AG08396 (cell line): ENCODE results near the gene KRTAP1-5.
"Not testable (repeated sequence)": the region's sequence is repeated elsewhere in the genome, so short reads cannot be mapped to it uniquely, and the experiment has no call there.

Source experiments
- DNase-seq: peaks from one replicate; pipeline ENCODE4 v3.0.0; 2012; ENCODE audit warnings: low spot score, mixed read lengths

Gene KRTAP1-5, protein sequence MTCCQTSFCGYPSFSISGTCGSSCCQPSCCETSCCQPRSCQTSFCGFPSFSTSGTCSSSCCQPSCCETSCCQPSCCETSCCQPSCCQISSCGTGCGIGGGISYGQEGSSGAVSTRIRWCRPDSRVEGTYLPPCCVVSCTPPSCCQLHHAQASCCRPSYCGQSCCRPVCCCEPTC

DNA sequence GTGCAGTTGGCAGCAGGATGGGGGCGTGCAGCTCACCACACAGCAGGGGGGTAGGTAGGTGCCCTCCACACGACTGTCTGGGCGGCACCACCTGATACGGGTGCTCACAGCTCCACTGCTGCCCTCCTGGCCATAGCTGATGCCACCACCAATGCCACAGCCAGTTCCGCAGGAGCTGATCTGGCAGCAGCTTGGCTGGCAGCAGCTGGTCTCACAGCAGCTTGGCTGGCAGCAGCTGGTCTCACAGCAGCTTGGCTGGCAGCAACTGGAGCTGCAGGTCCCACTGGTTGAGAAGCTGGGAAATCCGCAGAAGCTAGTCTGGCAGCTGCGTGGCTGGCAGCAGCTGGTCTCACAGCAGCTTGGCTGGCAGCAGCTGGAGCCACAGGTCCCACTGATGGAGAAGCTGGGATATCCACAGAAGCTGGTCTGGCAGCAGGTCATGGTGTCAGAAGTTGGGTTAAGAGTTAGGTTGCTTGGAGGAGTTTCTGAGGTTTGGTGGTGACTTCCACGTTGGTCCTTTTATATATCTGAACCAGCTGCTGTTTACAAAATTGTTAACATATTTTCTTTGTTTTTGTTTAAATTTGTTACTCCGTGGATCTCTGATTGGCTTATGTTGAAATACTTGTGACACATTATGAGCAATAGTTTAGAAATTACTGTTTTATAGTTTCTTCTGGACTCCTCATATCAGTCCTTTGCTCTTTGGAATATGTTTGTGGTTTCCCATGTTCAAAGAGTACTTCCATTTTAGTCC is at the start of gene KRTAP1-5:
TSS of gene KRTAP1-5 (minus strand) at position 494 of the 757 bp plus-strand sequence. CDS start at position 441, 53 bp downstream.
- DNase-seq, result peak; percentile 61

DNA sequence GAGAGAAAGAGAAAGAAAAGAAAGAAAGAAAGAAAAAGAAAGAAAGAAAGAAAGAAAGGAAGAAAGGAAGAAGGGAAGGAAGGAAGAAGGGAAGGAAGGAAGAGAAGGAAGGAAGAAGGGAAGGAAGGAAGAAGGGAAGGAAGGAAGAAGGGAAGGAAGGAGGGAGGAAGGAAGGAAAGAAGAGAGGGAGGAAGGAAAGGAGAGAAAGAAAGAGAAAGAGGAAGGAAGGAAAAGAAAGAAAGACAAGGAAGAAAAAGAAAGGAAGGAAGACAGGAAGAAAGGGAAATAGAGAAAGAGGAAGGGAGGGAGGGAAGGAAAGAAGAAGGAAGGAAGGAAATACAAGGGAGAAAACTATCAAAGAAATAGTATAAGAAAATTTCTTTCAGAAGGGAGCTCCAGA is 49.8 kb upstream of the KRTAP1-5 start:
- no peak for DNase-seq

DNA sequence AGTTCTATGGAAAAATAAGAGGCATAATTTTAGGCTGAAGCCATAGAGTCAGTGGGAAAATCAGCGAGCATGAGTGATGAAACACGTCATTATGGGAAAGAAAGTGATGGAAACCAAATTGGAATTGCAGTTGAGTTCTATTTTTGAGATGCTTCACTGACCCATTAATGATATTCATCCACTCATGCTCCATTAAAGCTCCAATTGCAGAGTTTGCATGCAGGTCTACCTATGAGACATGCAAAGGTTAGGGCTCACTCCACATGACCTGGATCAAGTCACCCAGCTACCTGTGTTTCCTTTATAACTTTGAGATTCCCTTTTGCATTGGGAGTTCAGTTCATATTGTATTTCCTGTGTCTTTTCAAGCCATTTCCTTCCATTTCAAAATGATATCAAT is 46.7 kb upstream of the KRTAP1-5 start:
- no peak for DNase-seq

DNA sequence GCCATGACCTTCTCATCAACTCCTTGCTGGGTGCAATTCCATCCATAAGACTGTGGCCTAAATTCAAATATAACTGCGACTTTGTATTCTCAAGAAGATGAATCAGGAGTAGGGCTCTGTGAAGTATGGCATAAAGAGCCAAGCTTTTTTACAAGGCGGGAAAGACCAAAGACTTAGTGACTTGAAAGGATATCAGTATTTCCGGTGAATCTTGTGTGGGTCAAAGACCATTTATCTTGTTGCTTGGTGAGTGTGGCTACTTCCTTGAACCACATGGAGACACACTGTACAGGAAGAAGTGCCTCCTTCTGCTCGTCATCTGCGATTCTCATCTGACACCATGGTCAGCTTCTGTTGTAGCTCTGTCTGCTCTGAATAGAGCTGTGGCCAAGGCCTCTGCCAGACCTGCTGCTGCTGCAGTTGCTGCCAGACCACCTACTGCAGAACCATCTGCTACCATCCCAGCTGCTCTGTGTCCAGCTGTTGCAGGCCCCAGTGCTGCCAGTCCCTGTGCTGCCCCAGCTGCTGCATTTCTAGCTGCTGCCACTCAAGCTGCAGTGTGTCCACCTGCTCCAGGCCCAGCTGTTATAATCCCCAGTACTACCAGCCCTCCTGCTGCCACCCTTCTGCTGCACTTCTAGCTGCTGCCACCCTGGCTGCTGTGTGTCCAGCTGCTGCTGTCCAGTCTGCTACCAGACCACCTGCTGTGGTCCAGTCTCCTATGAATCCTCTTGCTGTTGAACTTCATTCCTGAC is 44.8 kb upstream of the KRTAP1-5 start:
- DNase-seq, result no peak

DNA sequence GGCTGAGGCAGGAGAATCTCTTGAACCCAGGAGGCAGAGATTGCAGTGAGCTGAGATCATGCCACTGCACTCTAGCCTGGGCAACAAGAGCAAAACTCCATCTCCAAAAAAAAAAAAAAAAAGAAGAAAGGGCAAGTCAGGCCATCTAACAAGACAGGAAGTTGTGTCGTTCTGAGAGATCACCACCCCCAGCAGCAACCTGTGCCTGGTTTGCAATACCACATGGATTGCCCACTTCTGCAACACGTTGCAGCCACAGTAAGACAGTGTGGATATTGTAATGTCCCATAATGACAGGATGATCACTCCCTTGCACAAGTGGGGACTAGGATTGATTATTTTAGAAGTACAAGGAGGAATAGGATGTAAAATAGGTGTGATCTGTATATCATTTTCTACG is 42.0 kb upstream of the KRTAP1-5 start:
- no peak for DNase-seq

DNA sequence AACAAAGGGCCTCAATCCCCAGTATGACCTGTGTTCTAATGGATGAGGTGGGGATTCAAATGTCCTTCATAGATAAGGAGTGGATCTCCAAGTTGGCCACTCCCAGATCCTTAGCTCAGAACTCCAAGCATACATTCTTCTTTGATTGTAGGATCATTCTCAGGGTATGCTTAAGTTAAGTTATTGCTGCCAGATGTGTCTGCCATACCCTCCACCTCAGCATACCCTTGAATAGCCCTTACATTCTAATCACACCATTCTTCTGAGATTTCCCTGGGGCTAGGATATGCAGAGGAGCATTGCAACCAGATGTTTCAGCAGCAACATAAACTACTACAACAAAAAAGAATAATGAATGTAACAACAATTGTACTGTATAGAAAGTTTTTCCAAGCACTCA is 40.3 kb upstream of the KRTAP1-5 start:
- DNase-seq, result no peak

DNA sequence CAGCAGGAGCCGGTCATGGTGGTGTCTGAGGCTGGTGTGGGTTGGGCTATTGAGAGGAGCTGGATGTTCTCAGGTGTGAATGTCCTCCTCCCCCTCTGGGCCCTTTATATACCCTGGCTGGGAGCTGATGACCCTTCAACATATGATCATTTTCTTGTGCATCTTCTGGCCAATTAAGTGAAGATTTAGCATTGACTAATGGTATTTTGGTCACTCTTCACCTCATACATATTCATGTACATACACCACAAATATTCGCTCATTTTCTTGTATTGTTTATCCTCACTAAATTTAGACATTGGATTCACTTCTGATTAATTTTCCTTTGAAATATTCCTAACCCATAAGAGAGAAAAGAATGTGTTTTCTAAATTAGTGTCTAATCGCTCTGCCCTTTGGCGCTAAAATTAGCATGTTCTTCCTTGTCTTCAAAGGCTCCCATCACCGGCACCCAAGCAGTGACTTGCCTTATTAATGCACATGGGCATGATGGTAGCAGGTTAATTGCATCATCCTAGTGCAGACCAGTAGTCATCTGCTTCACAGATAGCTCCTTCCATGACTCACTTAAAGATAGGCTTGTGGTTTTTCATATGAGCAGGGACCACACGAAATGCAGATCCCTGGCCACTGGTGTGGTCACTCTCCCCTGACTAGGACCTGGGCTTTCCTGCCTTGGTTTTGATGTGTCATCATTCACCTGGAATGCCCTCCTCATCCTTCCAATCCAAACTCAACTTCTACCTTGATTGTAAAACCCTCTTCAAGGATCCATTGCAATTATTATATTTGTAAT is 39.0 kb upstream of the KRTAP1-5 start, which contains the start of gene KRTAP2-4:
TSS of gene KRTAP2-4 (minus strand) at position 51 of the 796 bp plus-strand sequence. CDS start at position 17, 34 bp downstream.
- peak; percentile 72 for DNase-seq

DNA sequence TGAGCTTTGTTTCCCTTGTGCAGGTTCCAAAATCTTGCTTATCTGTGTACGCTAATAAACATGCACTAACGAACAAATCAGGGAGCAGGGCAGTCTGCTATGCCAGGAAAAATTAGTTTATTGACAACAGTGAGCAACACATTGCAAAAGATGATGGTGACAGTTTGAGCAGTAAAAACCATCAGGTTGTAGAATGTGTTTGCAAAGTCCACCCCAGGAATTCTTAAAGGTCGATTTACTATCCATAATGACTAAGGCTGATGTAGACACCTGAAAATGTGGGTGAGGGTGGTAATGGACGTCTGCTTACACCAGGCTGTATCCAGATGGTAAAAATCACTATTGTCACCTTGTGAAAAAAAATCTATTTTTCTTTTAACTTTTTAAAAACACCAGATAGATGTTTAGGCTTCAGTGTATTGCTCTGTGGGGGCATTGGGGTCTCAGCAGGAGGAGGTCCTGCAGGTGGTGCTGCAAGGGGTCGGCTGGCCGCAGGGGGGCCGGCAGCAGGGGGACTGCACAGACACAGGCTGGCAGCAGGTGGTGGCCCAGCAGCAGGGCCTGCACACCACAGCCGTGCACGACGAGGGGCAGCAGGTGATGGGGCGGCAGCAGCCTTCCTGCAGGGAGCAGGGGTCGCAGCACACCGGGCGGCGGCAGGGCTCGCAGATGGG is 38.1 kb upstream of the KRTAP1-5 start:
- not testable (repeated sequence) for DNase-seq

DNA sequence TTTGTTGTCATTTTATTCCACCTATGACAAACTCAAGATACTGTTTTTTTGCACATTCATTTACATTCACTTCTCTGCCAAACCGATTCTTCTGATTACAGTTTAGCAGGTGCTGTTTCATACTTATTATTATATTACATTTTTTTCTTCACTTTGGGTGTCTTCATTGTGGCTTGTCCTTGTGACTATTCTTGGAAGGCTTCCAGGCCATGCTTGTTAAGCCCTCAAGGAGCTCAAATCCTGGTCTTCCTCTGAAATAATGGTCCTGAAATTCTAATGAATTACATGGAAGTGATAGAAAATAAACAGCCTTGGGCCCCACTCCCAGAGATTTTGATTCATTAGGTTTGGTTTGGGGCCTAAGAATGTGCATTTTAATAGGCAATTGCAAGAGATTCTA is 37.3 kb upstream of the KRTAP1-5 start:
- DNase-seq, result no peak

DNA sequence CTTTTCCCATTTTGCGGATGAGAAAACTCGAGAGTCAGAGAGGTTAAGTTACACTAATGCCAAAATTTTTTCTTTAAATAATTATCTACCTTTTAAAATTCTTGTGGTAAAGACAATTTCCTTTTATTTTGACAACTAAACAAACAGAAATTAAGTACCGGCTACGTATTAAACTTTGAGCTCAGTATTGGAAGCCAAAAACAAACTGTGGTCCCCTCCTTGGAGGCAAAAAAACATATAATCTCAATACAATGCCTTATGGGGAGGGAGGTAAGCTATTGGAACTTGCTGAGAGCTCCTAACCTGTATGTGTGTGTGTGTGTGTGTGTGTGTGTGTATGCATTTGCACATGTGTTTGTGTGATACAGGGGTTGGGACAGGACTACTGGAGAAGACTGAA is 36.4 kb upstream of the KRTAP1-5 start:
- DNase-seq, result no peak

DNA sequence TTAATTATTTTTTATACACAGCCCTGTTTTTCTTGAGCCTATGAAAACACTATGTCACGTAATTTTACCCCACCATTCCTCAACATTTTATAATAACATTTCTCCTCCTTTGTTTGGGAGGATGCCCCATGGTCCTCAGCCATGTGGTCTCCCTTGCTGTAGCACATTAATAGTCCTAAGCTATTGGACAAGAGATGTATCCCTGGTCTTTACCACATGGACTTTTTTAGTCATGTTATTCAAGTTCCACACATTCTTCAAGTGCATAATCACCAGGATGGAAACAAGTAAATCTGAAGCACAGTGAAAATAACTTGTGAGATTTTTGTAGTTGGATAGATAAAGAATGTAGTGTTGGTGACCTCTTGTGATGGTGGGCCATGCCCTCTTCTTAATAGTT is 35.0 kb upstream of the KRTAP1-5 start:
- peak; percentile 83 for DNase-seq

DNA sequence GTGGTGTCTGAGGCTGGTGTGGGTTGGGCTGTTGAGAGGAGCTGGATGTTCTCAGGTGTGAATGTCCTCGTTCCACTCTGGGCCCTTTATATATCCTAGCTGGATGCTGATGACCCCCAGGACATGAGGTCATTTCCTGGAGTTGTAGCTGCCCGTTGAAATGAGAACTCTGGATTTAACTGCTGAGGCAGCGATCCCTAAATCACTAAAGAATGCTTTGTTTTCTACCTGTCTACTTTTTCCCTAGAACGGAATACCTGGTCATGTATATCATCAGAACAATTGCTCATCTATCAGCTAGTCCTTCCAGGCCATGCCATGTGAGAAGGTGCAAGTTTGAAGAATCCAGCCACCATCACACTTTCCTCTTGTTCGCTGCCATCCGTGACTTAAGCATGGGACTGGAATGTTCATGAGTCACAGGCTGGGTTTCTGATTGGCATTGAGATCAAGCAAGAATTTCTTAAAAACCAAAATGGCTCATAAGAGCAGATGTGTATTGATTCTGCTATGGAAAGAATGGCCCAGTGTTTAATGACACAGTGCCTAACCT is 33.1 kb upstream of the KRTAP1-5 start, which contains the start of gene KRTAP2-3:
TSS of gene KRTAP2-3 (minus strand) at position 63 of the 553 bp plus-strand sequence. CDS start 64 bp downstream, outside the sequence.
- peak; percentile 85 for DNase-seq

DNA sequence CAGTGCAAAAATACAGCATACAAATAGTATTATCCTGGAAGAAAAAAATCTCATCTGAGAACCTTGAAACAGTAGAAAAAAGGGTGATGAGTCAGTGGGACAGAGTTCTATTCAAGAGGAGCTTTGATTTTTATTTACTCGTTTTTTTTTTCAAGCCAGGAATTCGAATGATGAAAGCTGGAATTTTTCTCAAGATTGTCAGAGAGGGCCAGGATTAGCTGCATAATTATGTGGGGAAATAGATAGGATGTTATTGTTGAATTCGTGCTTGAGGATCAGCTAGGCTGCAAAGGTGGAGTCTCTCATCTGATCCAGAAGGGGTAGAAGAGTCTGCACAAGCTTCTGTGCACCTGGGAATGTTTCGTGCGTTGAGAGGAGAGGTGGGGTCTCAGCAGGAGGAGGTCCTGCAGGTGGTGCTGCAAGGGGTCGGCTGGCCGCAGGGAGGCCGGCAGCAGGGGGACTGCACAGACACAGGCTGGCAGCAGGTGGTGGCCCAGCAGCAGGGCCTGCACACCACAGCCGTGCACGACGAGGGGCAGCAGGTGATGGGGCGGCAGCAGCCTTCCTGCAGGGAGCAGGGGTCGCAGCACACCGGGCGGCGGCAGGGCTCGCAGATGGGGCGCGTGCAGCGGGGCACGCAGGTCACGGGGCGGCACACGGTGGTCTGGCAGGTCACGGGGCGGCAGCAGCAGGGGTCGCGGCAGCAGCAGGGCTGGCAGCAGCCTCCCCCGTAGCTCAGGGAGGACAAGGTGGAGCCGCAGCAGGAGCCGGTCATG is 32.5 kb upstream of the KRTAP1-5 start:
- DNase-seq, result peak; percentile 82

DNA sequence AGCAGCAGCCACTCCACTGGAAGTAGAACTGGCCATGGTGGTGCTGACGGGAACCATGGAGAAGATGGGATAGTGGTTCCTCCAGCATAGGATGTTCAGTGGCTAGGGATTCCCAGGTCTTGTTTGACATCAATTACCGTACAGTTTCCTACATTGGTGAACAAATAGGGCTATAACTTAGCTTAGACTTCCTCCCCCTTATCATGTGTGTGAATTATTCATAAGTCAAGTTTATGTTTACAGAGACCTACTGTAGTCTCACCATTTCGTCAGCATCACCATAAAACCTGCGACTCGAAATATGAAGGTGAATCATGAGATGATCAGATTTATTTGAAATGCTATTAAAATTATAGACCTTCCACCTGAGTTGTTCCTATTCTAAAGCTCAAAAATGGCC is 31.7 kb upstream of the KRTAP1-5 start:
- DNase-seq, result no peak

DNA sequence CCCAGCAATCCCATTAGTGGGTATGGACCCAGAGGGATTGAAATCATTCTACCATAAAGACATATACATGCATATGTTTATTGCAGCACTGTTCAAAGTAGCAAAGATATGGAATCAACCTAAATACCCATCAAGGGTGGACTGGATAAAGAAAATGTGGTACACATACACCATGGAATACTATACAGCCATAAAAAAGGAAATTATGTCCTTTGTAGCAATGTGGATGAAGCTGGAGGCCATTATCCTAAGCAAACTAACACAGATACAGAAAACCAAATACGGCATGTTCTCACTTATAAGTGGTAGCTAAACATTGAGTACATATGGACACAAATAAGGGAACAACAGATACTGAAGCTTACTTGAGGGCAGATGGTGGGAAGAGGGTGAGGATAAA is 30.5 kb upstream of the KRTAP1-5 start:
- DNase-seq, result no peak

DNA sequence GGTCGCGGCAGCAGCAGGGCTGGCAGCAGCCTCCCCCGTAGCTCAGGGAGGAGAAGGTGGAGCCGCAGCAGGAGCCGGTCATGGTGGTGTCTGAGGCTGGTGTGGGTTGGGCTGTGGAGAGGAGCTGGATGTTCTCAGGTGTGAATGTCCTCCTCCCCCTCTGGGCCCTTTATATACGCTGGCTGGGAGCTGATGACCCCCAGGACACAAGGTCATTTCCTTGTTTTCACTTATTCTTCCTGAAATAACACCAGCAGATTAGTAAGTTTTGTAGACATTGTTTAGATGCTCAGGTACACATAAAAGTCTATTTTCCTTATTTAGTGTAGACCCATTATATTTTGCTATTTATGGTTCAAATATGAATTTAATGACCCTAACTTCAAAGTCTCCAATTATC is 28.1 kb upstream of the KRTAP1-5 start, which contains the start of gene KRTAP2-2:
TSS of gene KRTAP2-2 (minus strand) at position 101 of the 400 bp plus-strand sequence. CDS start at position 82, 19 bp downstream.
- DNase-seq, result not testable (repeated sequence)

DNA sequence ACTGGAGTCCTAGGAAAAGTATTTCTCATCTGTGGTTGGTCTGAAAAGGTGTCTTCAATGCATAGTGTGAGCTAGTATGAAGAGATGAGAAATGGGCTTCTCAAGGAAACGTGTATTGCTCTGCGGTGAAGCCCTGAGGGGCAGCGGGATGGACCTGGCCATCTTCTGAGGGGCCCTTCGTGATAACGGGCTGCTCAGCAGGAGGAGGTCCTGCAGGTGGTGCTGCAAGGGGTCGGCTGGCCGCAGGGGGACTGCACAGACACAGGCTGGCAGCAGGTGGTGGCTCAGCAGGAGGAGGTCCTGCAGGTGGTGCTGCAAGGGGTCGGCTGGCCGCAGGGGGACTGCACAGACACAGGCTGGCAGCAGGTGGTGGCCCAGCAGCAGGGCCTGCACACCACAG is 27.5 kb upstream of the KRTAP1-5 start:
- DNase-seq, result not testable (repeated sequence)

DNA sequence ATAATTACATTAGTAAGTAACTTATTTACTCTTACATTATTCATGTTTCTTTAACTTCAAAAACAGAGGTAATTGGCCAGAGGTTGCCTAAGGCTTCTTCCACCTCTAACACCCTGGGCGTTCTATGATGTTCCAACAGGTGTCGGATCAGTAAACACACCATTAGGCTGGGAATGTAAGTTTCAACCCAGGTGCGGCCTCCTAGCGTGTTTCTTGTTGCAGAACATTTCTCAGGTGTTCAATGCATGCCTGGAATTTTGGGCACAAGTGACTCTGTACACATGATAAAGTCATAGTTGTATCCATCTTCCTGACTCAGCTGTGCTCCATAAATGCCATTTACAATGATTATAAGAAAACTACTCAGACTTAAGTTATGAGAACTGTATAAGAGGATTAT is 27.0 kb upstream of the KRTAP1-5 start:
- DNase-seq, result no peak

DNA sequence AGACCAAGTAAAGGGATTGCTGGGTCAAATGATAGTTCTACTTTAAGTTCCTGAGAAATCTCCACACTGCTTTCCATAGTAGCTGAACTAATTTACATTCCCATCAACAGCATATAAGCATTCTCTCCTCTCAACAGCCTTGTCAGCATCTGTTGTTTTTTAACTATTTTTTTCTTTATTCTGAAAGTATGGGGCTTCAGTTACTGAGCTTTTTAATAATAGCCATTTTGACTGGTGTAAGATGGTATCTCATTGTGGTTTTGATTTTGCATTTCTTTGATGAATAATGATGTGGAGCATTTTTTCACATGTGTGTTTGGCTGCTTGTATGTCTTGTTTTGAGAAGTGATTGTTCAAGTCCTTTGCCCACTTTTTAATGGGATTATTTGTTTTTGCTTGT is 25.6 kb upstream of the KRTAP1-5 start:
- no peak for DNase-seq

DNA sequence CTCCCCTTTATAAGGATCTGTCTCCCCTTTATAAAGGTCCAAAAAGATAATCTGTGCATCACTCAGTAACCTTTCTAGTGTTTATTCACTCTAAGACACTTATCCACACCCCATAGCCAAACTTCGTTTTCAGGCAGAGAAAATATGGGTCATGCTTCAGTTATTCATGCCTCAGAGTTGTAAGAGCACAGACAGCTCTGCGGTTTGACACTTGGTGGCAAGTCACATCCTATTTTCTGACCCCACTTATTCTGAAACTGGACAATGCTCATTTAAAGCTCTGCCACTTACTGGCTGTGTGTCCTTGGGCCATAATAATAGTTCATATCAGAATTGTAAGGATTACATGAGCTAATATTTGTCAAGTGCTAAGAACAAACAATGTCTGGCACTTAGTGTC is 22.1 kb upstream of the KRTAP1-5 start:
- peak; percentile 77 for DNase-seq
